GM12873 (cell line): ENCODE results near the gene SATL1.

Source experiments
- CTCF ChIP-seq: IDR thresholded peaks from 2 replicates; pipeline ENCODE4 v1.5.1; 2012; ENCODE audit warnings: low read depth, mild to moderate bottlenecking, moderate library complexity, low read length, control low read depth; ENCODE audit not compliant: insufficient read depth; ENCODE audit errors: missing control alignments

Gene SATL1

GRCh38 chrX:85052205-85052604, 191.4 kb downstream of the SATL1 start:
- no peak for TF ChIP-seq CTCF

- TF ChIP-seq CTCF: no peak
Observed at GRCh38 chrX:85051627-85052026, 192.0 kb downstream of the SATL1 start.
